Measurements from ENCODE around the gene CA5A.

GRCh38 chr16:87964049-87964659 is 27.8 kb upstream of the CA5A start:
- TF ChIP-seq POLR2A (IDR thresholded peaks at IDR 0.05; ENCODE audit: borderline replicate concordance, extremely low read depth, insufficient read depth, insufficient read length) (no peak), RAD21 (IDR thresholded peaks at IDR 0.05; ENCODE audit: low read depth) (no peak), EGR1 (IDR thresholded peaks at IDR 0.05; ENCODE audit: low read depth) (no peak), POLR2AphosphoS5 (IDR thresholded peaks at IDR 0.05; ENCODE audit: low read depth, low read length) (no peak), SIN3A (IDR thresholded peaks at IDR 0.05; ENCODE audit: low read depth) (no peak), CTCF (IDR thresholded peaks at IDR 0.05 in 2 of 3, conservative IDR thresholded peaks at IDR 0.05 in 1 of 3; ENCODE audit: borderline replicate concordance in 1 of 3, insufficient read depth in 1 of 3, low read depth in 2 of 3, low read length in 2 of 3) (no peak), EZH2phosphoT487 (IDR thresholded peaks at IDR 0.05; ENCODE audit: borderline replicate concordance) (no peak), ELF1 (IDR thresholded peaks at IDR 0.05; ENCODE audit: borderline replicate concordance, low read depth) (no peak), EZH2 (IDR thresholded peaks at IDR 0.05) (no peak), JUND (IDR thresholded peaks at IDR 0.05) (no peak), ZFX (IDR thresholded peaks at IDR 0.05) (no peak)
- TF ChIP-seq, protein P1, sequence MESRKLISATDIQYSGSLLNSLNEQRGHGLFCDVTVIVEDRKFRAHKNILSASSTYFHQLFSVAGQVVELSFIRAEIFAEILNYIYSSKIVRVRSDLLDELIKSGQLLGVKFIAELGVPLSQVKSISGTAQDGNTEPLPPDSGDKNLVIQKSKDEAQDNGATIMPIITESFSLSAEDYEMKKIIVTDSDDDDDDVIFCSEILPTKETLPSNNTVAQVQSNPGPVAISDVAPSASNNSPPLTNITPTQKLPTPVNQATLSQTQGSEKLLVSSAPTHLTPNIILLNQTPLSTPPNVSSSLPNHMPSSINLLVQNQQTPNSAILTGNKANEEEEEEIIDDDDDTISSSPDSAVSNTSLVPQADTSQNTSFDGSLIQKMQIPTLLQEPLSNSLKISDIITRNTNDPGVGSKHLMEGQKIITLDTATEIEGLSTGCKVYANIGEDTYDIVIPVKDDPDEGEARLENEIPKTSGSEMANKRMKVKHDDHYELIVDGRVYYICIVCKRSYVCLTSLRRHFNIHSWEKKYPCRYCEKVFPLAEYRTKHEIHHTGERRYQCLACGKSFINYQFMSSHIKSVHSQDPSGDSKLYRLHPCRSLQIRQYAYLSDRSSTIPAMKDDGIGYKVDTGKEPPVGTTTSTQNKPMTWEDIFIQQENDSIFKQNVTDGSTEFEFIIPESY (IDR thresholded peaks at IDR 0.05; ENCODE audit: extremely low read depth, insufficient replicate concordance, low read length), result no peak
